ENCODE data around the gene PFN4.
"Not testable (repeated sequence)": the region's sequence is repeated elsewhere in the genome, so short reads cannot be mapped to it uniquely, and the experiment has no call there.

PFN4 gene

DNA sequence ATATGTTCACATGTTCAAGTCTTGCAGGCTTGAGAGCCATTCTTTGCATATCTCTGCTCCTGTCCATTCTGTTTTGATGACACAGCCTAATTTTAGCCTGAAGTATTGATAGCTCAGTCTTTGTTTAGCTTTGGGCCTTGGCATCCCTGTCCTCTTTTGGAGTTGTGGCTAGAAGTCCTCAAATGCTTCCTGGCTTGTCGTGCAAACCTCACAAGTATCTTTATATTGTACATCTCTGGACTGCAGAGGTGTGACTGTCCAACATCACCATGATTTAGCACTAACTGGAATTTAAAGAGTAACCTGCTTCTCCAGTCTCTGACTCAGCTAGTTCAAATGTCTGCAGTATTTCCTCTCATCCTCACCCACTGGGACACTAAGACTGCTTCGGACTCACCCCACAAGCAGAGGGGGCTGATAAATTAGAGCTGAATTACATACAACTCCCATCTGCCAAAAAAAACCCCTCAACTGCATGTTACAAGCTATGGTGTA lies 11.7 kb downstream of the PFN4 start:
- DNase-seq: peak; percentile 86

GRCh38 chr2:24110660-24111303 lies 12.4 kb downstream of the PFN4 start:
- DNase-seq: no peak

GRCh38 chr2:24109431-24109830 lies 13.7 kb downstream of the PFN4 start:
- not testable (repeated sequence) for DNase-seq

- DNase-seq: no peak
Observed at GRCh38 chr2:24107336-24107735, 15.8 kb downstream of the PFN4 start.

DNA sequence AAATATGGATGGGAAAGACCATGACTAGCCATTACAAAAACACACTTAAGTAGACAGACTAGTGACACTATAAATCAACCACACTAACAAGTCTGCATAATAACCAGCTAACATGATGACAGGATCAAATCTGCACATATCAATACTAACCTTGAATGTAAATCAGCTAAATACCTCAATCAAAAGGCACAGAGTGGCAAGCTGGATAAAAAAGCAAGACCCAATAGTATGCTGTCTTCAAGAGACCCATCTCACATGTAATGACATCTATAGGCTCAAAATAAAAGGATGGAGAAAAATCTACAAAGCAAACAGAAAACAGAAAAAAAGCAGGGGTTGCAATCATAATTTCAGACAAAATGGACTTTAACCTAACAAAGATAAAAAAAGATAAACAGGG lies 16.3 kb downstream of the PFN4 start:
- no peak for DNase-seq

DNA sequence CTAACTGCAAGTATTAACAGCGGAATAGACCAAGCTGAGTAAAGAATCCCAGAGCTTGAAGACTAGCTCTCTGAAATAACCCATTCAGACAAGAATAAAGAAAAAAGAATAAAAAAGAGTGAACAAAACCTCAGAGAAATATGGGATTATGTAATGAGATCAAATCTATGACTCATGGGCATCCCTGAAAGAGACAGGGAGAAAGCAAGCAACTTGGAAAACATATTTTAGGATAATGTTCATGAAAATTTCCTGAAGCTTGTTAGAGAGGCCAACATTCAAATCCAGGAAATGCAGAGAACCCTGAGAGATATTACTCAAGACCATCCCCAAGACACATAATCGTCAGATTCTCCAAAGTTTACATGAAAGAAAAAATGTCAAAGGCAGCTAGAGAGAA lies 17.3 kb downstream of the PFN4 start:
- peak; percentile 42 for DNase-seq

DNA sequence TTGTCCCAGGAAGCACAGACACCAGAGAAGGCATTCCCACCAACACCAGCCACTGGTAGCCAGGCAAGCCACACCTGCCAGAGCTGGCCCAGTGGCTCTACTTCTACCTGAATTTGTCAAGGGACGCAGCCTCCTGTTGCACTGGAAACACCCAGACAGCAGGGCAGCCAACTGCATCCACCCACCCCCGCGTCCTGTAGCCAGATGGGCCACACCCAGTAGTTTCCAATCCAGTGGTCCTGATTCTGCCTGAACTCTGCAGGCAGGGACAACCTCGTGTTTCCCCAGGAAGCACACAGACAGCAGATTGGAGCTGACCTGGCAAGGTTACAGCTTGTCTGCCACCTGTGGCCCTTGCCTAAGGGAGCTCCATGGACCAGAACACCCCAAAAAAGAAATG lies 18.2 kb downstream of the PFN4 start:
- no peak for DNase-seq

GRCh38 chr2:24104110-24104650 lies 19.0 kb downstream of the PFN4 start:
- no peak for DNase-seq

- no peak for DNase-seq
Observed at GRCh38 chr2:24102677-24103076, 20.5 kb downstream of the PFN4 start.

DNA sequence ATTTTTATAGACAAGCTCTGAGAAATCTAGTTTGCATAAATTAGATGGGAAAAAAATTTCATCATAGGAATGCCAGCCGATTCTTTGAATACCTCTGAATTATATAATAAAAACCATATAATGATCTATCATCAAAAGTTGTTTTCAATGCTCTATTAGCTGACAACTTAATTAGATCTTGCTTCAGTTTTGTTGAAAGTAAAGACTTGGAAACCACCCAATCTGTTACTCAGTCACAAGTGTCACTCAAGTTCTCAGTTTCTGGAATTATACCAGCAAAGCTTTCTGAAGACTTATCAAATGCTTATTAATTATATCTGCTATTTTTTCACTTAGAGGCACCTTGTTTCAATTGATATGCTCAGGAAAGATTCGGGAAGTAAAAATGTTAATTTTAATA lies 21.1 kb downstream of the PFN4 start:
- no peak for DNase-seq

GRCh38 chr2:24100732-24101131 lies 22.4 kb downstream of the PFN4 start:
- not testable (repeated sequence) for DNase-seq

DNA sequence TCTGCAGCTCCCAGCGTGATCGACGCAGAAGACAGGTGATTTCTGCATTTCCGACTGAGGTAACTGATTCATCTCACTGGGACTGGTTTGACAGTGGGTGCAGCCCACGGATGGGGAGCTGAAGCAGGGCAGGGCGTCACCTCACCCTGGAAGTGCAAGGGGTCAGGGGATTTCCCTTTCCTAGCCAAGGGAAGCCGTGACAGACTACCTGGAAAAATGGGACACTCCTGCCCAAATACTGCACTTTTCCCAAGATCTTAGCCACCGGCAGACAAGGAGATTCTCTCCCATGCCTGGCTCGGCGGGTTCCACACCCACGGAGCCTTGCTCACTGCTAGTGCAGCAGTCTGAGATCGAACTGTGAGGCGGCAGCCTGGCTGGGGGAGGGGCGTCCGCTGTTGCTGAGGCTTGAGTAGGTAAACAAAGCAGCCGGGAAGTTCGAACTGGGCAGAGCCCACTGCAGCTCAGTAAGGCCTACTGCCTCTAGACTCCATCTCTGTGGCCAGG lies 27.9 kb downstream of the PFN4 start:
- not testable (repeated sequence) for DNase-seq

DNA sequence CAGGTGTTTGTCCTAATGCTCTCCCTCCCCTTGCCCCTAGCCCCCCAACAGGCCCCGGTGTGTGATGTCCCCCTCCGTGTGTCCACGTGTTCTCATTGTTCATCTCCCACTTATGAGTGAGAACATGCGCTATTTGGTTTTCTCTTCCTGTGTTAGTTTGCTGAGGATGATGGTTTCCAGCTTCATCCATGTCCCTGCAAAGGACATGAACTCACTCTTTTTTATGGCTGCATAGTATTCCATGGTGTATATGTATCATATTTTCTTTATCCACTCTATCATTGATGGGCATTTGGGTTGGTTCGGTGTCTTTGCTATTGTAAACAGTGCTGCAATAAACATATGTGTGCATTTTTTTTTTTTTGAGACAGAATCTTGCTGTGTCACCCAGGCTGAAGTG lies 29.9 kb downstream of the PFN4 start:
- not testable (repeated sequence) for DNase-seq

- no peak for DNase-seq
Observed at GRCh38 chr2:24088821-24089359, 34.2 kb downstream of the PFN4 start.

DNA sequence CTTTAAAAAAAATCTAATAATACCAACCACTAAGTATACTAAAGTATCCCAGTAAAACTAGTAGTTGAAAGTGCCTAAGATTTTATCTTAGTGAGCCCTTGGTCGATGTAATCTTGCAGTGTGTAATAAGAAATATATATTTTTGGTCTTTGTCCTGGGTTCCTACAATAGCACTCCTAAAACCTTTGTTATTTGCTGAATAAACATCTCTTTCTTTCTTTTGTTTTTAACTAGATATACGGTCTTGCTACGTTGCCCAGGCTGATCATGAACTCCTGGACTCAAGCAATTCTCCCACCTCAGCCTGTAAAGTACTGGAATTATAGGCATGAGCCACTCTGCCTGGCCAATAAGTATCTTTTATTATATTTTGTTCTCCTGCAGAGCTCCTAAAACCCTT lies 36.1 kb downstream of the PFN4 start:
- no peak for DNase-seq

DNA sequence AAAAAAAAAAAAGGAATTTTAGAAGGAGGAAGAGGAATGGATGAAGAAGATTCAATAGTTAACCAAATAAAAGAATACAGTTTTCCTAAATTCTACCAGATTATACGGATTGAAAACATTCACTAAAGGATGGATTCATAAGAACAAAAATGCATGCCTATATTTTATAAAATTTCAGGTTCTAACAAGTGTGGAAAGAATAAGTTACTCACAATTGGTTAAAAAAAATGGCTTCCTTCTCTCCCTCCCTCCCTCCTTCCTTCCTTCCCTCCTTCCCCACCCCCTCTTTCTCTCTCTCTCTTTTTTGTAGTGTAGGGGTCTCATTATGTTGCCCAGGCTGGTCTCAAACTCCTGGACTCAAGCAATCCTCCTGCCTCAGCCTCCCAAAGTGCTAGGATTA lies 36.9 kb downstream of the PFN4 start:
- no peak for DNase-seq

DNA sequence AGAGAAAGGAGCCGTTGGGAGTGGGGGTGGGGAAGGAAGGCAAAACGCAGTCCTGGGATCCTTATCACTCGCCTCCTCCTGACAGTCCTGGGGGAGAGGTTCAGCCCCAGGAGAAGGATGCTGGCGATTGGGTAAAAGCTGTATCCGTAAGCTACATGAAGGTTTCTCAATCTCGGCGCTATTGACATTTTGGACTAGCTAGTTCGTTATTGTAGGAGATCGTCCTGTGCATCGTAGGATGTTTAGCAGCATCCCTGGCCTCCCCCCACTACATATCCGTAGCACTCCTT lies 38.0 kb downstream of the PFN4 start:
- DNase-seq: no peak

DNA sequence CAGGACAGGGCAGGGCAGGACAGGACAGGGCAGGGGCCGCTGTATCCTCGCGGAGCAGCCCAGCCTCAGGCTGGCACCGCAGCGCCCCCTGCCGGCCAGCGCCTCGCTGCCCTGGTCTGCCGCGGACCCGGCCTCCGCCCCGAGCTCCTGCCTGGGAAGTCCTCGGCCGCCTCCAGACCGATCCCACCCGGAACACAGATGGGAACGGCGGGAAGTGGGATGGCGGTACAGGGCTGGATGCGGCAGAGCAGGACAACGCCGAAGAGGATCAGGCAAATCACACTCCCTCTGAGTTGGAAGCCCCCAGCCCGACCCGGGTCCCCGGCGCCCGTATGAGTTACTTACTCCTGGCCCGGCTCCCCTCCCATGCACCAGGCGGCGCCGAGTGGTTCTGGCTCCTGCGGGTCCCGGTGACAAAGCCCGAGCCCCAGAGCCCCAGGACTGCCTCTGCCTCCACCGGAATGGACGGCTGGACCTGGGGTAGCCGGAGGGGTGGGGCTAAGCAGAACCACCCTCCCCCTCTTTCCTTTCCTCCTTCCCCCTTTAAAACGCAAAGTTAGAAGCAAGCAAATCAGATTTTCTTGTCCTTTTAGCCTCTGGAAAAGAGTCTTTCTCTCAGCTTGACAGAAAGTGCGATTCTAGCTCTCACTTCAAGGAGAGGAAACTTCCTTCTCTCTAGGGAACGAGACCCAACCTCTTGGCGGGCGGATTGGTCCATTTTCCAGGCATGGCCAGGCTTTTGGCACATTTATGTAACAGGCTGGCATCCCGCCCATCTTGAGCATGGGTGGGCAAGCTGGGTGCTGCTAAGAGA lies 38.5 kb downstream of the PFN4 start, which contains the start of gene TP53I3:
Gene TP53I3 (minus strand): TSS at position 449 of the 814 bp plus-strand sequence. CDS start 508 bp downstream, outside the sequence.
- peak; percentile 92 for DNase-seq

DNA sequence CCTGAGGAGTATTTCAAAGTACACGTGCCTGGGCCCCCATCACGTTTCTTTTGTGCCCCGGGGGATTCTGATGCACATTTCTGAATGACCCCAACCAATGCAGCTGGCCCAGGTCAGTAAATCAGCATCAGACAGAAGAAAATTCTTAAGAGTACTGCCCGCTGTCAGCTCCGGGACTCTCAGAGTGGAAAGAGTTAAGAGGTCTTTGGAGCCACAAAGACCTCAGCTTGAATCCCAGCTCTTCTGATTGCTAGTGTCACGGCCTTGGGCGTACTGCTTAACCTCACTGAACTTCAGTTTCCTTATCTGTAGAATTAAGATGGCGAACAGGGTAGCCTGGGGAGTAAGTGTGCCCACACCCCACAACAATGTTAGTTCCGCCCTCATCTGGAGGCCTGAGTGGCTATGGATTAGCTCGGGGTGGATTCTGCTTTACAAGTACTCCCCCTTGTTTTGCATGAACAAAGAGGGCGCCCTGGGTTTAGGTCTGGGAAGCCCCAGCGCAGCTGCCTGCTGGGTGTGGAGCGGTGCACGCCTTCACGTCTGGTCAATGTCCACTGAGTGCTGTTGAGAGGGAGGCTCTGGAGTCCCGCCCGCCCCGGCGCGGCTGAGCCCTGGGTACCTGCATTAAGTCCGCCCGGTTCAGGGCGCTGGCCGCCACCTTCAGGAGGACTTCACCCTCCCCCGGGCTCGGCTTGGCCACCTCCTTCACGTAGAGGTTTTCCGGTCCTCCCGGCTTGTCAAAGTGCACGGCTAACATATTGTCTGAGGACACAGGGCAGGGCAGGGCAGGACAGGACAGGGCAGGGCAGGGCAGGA lies 39.4 kb downstream of the PFN4 start:
- DNase-seq: peak; percentile 89

- no peak for DNase-seq
Observed at GRCh38 chr2:24082787-24083566, 40.2 kb downstream of the PFN4 start.

GRCh38 chr2:24080701-24081100 lies 42.4 kb downstream of the PFN4 start:
- no peak for DNase-seq

GRCh38 chr2:24077879-24078278 lies 45.3 kb downstream of the PFN4 start:
- DNase-seq: no peak

Measured in fibroblast of skin of abdomen (primary cell).